DOHH2 (cell line): Measurements from ENCODE around the gene C21orf58.

Experiments
- H3F3A ChIP-seq: fragments of 200-600 bp; sonication (generic), shearing (Covaris generic); 2 replicates; pipeline ENCODE4 v1.6.0; 2016; ENCODE audit warnings: antibody characterized with exemption, mild to moderate bottlenecking; ENCODE audit not compliant: control insufficient read depth, insufficient read depth
- H3K27ac ChIP-seq: fragments of 200-600 bp; sonication (generic); 2 replicates; pipeline ENCODE4 v1.5.1; 2014; ENCODE audit warnings: low read depth, mild to moderate bottlenecking, low read length, moderate library complexity
- H3K27me3 ChIP-seq: fragments of 200-600 bp; sonication (generic); 2 replicates; pipeline ENCODE4 v1.6.1; 2014; ENCODE audit warnings: mild to moderate bottlenecking, low read length, mixed read lengths; ENCODE audit not compliant: control insufficient read depth
- H3K36me3 ChIP-seq: fragments of 200-600 bp; sonication (generic); 2 replicates; pipeline ENCODE4 v1.6.1; 2014; ENCODE audit warnings: mild to moderate bottlenecking, low read length, moderate library complexity, mixed read lengths; ENCODE audit not compliant: control insufficient read depth
- H3K4me1 ChIP-seq: fragments of 200-600 bp; sonication (generic); 2 replicates; pipeline ENCODE4 v1.6.1; 2014; ENCODE audit warnings: mild to moderate bottlenecking, low read length, mixed read lengths; ENCODE audit not compliant: control insufficient read depth
- H3K4me2 ChIP-seq: fragments of 200-600 bp; sonication (generic); 2 replicates; pipeline ENCODE4 v1.6.0; 2014; ENCODE audit warnings: mild to moderate bottlenecking, low read length, moderate library complexity
- H3K4me3 ChIP-seq: fragments of 200-600 bp; sonication (generic); 2 replicates; pipeline ENCODE4 v1.5.1; 2014; ENCODE audit warnings: mild to moderate bottlenecking, low read length, mixed read lengths
- H3K79me2 ChIP-seq: fragments of 200-600 bp; sonication (generic); 2 replicates; pipeline ENCODE4 v1.6.1; 2014; ENCODE audit warnings: mild to moderate bottlenecking, low read length, mixed read lengths; ENCODE audit not compliant: control insufficient read depth
- H3K9me2 ChIP-seq: fragments of 200-600 bp; sonication (generic); replicated peaks from 2 replicates; pipeline ENCODE4 v1.6.1; 2014; ENCODE audit warnings: mild to moderate bottlenecking, low read length, mixed read lengths; ENCODE audit not compliant: control insufficient read depth
- H3K9me3 ChIP-seq: fragments of 200-600 bp; sonication (generic); 2 replicates; pipeline ENCODE4 v1.6.1; 2014; ENCODE audit warnings: antibody characterized with exemption, low read length, mixed read lengths; ENCODE audit not compliant: control insufficient read depth, insufficient read depth
- H4K20me1 ChIP-seq: fragments of 200-600 bp; sonication (generic); 2 replicates; pipeline ENCODE4 v1.6.0; 2014; ENCODE audit warnings: low read depth, mild to moderate bottlenecking, antibody characterized with exemption, low read length, moderate library complexity; ENCODE audit not compliant: control insufficient read depth, insufficient read depth
- CTCF ChIP-seq: fragments of 200-600 bp; sonication (generic); IDR thresholded peaks from one replicate; pipeline ENCODE4 v1.5.1; 2014; ENCODE audit warnings: antibody characterized with exemption, mild to moderate bottlenecking, low read depth, low read length; ENCODE audit not compliant: poor library complexity, severe bottlenecking
- EZH2phosphoT487 ChIP-seq: fragments of 200-600 bp; sonication (generic); IDR thresholded peaks from 2 replicates; pipeline ENCODE4 v1.6.1; 2017; ENCODE audit warnings: borderline replicate concordance, mild to moderate bottlenecking, antibody characterized with exemption, low read length, moderate library complexity, mixed read lengths

The C21orf58 gene

GRCh38 chr21:46304955-46305354 lies 18.7 kb downstream of the C21orf58 start:
- peaks cover 53% of the 10 kb centered on the region for H3K36me3 ChIP-seq

DNA sequence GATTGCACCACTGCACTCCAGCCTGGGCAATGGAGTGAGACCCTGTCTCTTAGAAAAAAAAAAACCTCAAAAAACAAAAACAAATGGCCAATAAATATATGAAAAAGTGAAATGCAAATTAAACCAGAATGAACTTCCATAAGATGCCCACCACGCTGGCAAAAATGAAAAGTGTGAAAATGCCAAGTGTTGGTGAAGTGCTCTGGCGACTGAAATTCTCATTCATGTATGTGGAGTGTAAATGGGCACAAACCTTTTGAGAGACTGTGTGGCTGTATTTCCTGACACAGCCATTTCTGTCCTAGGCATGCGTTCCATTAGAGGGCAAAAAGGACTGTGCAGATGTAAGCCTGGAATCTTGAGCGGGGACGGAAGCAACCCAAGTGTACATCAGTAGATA lies 19.2 kb downstream of the C21orf58 start:
- Histone ChIP-seq H3K79me2 (peaks cover 2% of the 10 kb centered on the region; the same call in 1 of the 2 replicates), H3F3A (peaks cover 3% of the 10 kb centered on the region; the same call in 1 of the 2 replicates), H3K4me2 (no peak overlapping the region), H3K27ac (no peak overlapping the region), H3K9me3 (no peaks in the 10 kb centered on the region), H3K36me3 (peaks cover 57% of the 10 kb centered on the region), H3K4me1 (no peaks in the 10 kb centered on the region), H3K9me2 (no peaks in the 10 kb centered on the region), H4K20me1 (no peaks in the 10 kb centered on the region), H3K27me3 (no peaks in the 10 kb centered on the region), H3K4me3 (no peak overlapping the region)
- TF ChIP-seq CTCF (no peak), EZH2phosphoT487 (no peak)

More at GRCh38 chr21:46304955-46305354, 18.7 kb downstream of the C21orf58 start:
- H4K20me1 ChIP-seq = no peaks in the 10 kb centered on the region
- peaks cover 3% of the 10 kb centered on the region; the same call in 1 of the 2 replicates for H3F3A ChIP-seq
- TF ChIP-seq CTCF (no peak), EZH2phosphoT487 (no peak)
- no peaks in the 10 kb centered on the region for H3K4me1 ChIP-seq
- no peak overlapping the region for H3K4me3 ChIP-seq
- peaks cover 2% of the 10 kb centered on the region; the same call in 1 of the 2 replicates for H3K79me2 ChIP-seq
- no peaks in the 10 kb centered on the region for H3K9me3 ChIP-seq
- H3K9me2 ChIP-seq = no peaks in the 10 kb centered on the region
- H3K27me3 ChIP-seq = no peaks in the 10 kb centered on the region
- no peak overlapping the region for H3K4me2 ChIP-seq
- H3K27ac ChIP-seq = no peak overlapping the region

- Histone ChIP-seq H4K20me1 (no peaks in the 10 kb centered on the region), H3K4me1 (peaks cover 7% of the 10 kb centered on the region), H3K27ac (no peak overlapping the region), H3K4me3 (no peak overlapping the region), H3F3A (peaks cover 6% of the 10 kb centered on the region), H3K9me3 (no peaks in the 10 kb centered on the region), H3K79me2 (no peaks in the 10 kb centered on the region), H3K36me3 (peaks cover 40% of the 10 kb centered on the region), H3K27me3 (no peaks in the 10 kb centered on the region), H3K9me2 (no peaks in the 10 kb centered on the region), H3K4me2 (no peak overlapping the region)
- TF ChIP-seq EZH2phosphoT487 (no peak), CTCF (no peak)
These were observed 21.9 kb downstream of the C21orf58 start for GRCh38 chr21:46301759-46302158.

GRCh38 chr21:46299167-46299566 lies 24.5 kb downstream of the C21orf58 start:
- H3K4me2 ChIP-seq = no peak overlapping the region
- H4K20me1 ChIP-seq = no peaks in the 10 kb centered on the region
- no peaks in the 10 kb centered on the region for H3K79me2 ChIP-seq
- H3K36me3 ChIP-seq = peaks cover 31% of the 10 kb centered on the region
- H3K27ac ChIP-seq = no peak overlapping the region
- no peaks in the 10 kb centered on the region for H3K9me2 ChIP-seq
- no peaks in the 10 kb centered on the region for H3K9me3 ChIP-seq
- H3K4me1 ChIP-seq = peaks cover 28% of the 10 kb centered on the region
- H3K4me3 ChIP-seq = no peak overlapping the region
- peaks cover 6% of the 10 kb centered on the region for H3F3A ChIP-seq
- TF ChIP-seq EZH2phosphoT487 (no peak), CTCF (no peak)
- H3K27me3 ChIP-seq = no peaks in the 10 kb centered on the region
